Measurements from ENCODE around the gene SLC25A1.

DNA sequence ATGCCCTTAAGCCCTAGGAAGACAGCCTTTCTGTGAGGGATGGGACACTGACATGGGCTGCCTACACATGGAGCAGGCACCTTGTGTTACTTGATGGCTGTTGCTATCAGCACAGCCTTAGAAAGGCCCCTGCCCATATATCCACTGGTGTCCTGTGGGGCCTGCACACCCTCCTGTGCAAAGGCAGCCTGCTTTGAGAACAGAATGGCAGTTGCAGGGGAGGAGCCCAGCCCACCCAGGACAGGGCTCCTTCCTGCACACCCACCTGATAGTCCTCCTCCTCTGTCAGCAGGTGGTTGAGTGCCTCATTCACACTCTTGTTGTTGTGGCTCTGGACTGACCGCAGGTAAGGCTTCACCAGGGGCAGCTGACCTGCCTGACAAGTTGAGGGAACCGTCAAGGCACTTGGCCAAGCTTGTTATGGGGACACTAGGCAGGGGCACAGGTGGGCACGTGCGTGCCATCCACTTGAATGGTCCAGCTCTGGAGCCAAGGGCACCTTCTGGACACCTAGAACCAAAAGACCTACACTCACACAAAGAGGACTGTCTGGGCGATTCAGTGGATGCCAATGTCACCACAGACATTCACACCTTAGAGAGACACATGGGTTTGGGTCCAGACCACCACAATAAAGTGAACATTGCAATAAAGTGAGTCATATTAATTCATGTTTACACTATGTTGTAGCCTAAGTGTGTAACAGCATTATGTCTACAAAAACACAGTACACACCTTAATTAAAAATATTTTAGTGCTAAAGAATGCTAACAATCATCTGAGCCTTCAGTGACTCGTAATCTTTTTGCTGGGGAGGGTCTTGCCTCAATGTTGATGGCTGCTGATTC, 9.4 kb upstream of the SLC25A1 start:
- no peak for TF ChIP-seq EP300 (IDR thresholded peaks at IDR 0.05)
- TF ChIP-seq, protein P1, sequence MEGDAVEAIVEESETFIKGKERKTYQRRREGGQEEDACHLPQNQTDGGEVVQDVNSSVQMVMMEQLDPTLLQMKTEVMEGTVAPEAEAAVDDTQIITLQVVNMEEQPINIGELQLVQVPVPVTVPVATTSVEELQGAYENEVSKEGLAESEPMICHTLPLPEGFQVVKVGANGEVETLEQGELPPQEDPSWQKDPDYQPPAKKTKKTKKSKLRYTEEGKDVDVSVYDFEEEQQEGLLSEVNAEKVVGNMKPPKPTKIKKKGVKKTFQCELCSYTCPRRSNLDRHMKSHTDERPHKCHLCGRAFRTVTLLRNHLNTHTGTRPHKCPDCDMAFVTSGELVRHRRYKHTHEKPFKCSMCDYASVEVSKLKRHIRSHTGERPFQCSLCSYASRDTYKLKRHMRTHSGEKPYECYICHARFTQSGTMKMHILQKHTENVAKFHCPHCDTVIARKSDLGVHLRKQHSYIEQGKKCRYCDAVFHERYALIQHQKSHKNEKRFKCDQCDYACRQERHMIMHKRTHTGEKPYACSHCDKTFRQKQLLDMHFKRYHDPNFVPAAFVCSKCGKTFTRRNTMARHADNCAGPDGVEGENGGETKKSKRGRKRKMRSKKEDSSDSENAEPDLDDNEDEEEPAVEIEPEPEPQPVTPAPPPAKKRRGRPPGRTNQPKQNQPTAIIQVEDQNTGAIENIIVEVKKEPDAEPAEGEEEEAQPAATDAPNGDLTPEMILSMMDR (IDR thresholded peaks at IDR 0.05) = no peak
- no peak for TF ChIP-seq POLR2A (IDR thresholded peaks at IDR 0.05)

All from suprapubic skin (tissue), 3 donors.